PFSK-1 (cell line): ENCODE measurements around the gene GSDMA.

Experiments used
- FOXP2 ChIP-seq: optimal IDR thresholded peaks from 2 replicates; pipeline ENCODE3; 2011; ENCODE audit warnings: borderline replicate concordance, control low read depth, inconsistent platforms; ENCODE audit not compliant: insufficient read depth; ENCODE audit errors: extremely low read length, extremely low read depth
- POLR2AphosphoS5 ChIP-seq: IDR thresholded peaks from 2 replicates; pipeline ENCODE4 v1.6.1; 2012; ENCODE audit warnings: low read depth, mild to moderate bottlenecking, control low read depth, low read length, moderate library complexity
- REST ChIP-seq, 2 experiments: IDR thresholded peaks; 2 replicates each; pipeline versions ENCODE4 v1.6.1 to v1.8.0; 2011 to 2012; ENCODE audit warnings: low read depth in 2 of 2, low read length in 2 of 2, control low read depth in 1 of 2, inconsistent platforms in 1 of 2, mild to moderate bottlenecking in 1 of 2, moderate library complexity in 1 of 2; ENCODE audit not compliant: insufficient read depth in 1 of 2
- SIN3A ChIP-seq: IDR thresholded peaks from 2 replicates; pipeline ENCODE4 v1.6.1; 2012; ENCODE audit warnings: mild to moderate bottlenecking, low read length, moderate library complexity, borderline replicate concordance; ENCODE audit not compliant: insufficient read depth
- TAF1 ChIP-seq: IDR thresholded peaks from 2 replicates; pipeline ENCODE4 v1.6.1; 2012; ENCODE audit warnings: low read length, control low read depth, borderline replicate concordance; ENCODE audit not compliant: insufficient read depth

The GSDMA gene

GRCh38 chr17:39950871-39951348 lies 11.9 kb upstream of the GSDMA start:
- no peak for TF ChIP-seq REST (IDR thresholded peaks at IDR 0.05; ENCODE audit: insufficient read depth in 1 of 2, low read depth in 2 of 2, low read length in 2 of 2)
- TF ChIP-seq TAF1 = no peak
- TF ChIP-seq SIN3A = no peak
- no peak for TF ChIP-seq POLR2AphosphoS5
- no peak for TF ChIP-seq FOXP2

- 0 out of 2 replicates have a peak, but pooled peaks have one; percentile 22 for TF ChIP-seq TAF1
- no peak for TF ChIP-seq FOXP2
These were observed 10.7 kb upstream of the GSDMA start for GRCh38 chr17:39951924-39952679.

GRCh38 chr17:39952680-39953470 lies 9.9 kb upstream of the GSDMA start:
- TF ChIP-seq POLR2AphosphoS5 (peak; percentile 51; the same call in 1 of the 2 replicates), FOXP2 (peak; percentile 43), TAF1 (no peak), SIN3A (no peak), REST (IDR thresholded peaks at IDR 0.05; ENCODE audit: insufficient read depth in 1 of 2, low read depth in 2 of 2, low read length in 2 of 2) (no peak)

GRCh38 chr17:39953471-39953888 lies 9.3 kb upstream of the GSDMA start:
- TF ChIP-seq TAF1 (no peak), SIN3A (no peak), REST (IDR thresholded peaks at IDR 0.05; ENCODE audit: insufficient read depth in 1 of 2, low read depth in 2 of 2, low read length in 2 of 2) (no peak)

GRCh38 chr17:39954876-39955275 lies 7.9 kb upstream of the GSDMA start:
- TF ChIP-seq REST (IDR thresholded peaks at IDR 0.05; ENCODE audit: insufficient read depth in 1 of 2, low read depth in 2 of 2, low read length in 2 of 2) (no peak), FOXP2 (no peak), SIN3A (no peak), POLR2AphosphoS5 (no peak), TAF1 (no peak)
